Fibroblast of skin of scalp (primary cell): ENCODE data around the gene SLC38A11.

ENCODE experiments used
- DNase-seq: peaks from one replicate; pipeline ENCODE4 v3.0.0-alpha.2; 2013

Gene SLC38A11

GRCh38 chr2:164969909-164970690, 14.8 kb upstream of the SLC38A11 start:
- DNase-seq, result no peak

DNA sequence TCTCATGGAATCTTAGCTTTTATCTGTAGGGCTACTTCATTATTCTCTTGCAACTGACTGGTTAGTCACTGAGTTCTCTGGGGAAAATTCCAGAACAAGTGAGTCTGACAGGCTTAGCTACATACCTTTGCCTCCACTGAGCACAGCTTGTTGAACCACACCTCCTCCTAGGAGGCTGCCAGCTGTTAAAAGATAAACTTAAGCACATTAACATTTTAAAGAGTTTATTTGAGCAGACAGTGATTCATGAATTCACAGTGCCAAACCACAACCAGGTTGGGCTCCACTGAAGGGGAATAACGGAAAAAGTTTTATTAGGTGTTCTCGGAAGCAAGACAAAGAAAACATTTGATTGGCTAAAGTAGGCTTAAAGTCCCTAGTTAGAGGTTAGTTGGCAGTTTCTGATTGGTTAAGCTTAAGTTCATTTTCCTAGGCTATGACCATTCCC, 12.5 kb upstream of the SLC38A11 start:
- DNase-seq, result peak; percentile 75

GRCh38 chr2:164967361-164967760, 12.0 kb upstream of the SLC38A11 start:
- DNase-seq, result no peak

GRCh38 chr2:164964700-164965099, 9.4 kb upstream of the SLC38A11 start:
- no peak for DNase-seq

DNA sequence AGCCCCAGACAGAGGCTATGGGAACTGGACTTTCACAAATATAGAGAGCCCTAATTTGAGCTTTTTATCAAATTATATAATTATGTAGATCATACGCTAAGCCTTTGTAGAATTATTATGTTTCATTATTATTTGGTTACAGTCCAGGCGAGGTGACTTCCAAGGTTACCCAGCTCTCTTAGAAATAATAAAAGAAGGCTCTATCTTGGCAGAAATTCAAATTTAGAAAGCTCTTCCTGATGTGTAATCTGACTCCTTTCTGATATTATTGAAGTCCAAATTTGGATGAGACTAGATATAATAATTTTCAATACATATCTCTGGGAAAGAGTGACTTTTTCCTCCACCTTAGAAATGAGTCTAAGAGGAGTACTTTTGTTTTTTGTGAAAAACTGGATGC, 4.8 kb upstream of the SLC38A11 start:
- DNase-seq, result no peak

DNA sequence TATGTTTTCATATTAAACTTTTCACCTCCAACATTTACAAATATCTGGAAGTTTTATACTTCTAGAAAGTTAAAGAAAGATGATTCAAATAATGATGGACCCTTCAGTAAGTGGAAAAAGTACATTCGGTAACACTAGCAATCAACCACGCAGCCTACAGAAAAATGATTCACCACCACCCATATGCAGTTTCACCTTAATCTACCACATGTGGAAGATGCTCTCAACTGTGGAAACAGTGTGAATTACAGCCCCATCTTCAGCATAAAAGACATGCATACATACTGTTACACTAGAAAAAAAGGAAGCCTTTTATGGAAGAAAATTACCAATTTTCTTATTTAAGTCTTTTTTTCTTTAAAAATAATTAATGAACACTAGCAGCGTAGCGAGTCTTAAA, 1.1 kb downstream of the SLC38A11 start:
- DNase-seq, result no peak

- DNase-seq, result no peak
Measured at GRCh38 chr2:164953279-164953678, 2.0 kb downstream of the SLC38A11 start.

DNA sequence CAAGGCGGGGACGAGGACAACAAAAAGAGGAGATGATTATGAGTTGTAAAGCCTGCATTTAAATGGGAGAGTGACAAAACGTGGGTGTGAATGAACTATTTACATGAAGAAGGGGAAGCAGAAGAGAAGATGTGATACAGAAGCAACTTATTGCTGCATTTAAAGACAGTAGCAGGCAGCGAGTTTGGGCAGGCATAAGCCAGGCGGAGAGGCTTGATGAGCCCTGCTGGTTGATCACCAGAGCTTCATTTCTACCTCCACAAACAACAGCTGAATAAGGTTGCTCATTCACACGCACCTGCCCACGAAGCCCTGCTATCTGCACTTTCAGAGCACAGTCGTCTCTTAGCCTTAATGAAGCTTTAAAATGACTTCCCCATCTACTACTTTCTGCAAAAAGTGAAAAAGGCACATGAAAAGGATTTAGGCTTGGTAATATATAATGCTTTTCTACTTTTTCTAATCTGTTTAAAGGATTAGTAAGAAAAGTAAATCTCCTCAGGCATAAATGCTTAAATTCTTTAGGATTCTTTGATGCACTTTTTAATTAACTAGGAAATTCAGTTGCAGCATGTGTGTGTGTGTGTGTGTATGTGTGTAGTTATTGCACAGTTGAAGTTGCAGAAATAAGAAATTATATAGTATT, 3.1 kb downstream of the SLC38A11 start:
- DNase-seq, result no peak

DNA sequence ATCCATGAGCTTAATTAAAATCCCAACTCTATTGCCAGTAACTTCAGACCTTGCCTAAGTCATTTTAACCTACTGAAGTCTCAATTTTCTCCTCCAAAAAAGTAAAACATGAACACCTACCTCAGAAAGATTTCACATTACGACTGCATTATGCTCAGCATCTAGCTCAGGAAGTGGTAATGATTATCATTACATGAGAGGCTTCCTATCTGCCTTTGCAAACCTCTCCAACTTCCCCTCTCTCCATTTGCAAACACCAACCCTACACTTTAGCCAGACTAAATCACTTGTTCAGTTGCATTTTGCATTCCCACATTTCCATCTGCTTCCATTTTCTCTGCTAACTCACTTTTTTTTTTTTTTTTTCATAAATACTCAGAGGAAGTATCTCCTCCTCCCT, 6.8 kb downstream of the SLC38A11 start:
- no peak for DNase-seq

DNA sequence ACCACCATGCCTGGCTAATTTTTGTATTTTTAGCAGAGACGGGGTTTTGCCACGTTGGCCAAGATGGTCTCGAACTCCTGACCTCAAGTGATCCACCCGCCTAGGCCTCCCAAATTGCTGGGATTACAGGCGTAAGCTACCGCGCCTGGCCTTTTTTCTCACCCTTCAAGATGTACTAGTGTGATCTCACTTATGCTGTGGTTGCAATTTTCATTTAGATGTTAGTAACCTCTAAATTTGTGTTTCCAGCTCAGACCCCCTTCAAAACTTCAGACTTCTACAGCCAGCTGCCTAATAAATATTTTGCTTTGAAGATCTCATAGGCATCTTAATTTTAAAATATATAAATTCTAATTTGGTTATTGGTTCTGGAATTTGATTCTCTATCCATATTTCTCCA, 8.0 kb downstream of the SLC38A11 start:
- DNase-seq, result no peak

DNA sequence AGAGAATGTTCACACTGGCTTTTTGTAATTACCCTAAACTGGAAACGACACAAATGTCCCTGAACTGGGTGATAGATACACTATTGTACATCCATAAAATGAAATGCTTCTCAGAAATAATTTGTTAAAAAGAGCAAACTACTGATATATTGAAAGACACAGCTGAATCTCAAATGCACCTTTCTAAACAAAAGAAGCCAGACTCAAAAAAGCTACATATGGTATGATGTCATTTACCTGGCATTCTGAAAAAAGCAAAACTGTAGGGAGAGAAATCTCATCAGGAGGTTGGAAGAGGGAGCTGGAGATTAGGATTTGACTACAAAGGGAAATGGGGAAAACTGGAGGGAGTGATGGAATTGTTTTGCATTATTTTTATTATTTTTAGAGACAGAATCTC, 12.0 kb downstream of the SLC38A11 start:
- DNase-seq, result no peak

- DNase-seq, result no peak
Measured at GRCh38 chr2:164937864-164938401, 17.4 kb downstream of the SLC38A11 start.

- DNase-seq, result no peak
Measured at GRCh38 chr2:164935118-164936101, 19.9 kb downstream of the SLC38A11 start.

DNA sequence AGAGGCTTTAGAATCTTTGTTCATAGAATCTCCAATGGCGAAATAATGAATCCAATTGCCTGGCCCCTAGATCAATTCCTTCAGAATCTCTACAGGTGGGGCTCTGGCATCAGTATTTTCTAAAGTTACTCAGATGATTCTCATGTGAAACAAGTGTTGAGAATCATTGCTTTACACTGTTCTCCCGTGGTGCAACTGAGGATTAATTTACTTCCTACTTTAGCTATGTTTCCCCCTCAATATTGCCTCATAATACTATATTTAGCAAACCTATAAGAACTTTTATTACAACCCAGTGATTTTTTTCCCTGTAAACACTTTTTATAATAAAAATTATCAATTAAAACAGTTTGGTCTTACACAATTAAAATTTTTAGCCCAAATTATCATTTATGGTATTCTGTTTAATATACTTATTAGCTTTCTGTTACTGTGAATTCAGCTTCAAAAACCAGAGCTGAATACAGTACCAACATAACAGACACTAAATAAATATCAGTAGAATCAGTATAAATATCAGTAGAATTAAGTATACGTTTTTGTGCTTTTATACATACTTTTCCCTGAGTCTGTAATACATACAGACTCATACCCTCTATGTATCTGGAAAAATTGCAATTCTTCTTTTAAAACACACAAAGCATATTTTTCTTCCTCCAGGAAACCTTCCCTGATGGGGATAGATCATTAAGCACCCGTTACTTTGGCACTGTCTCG, 20.8 kb downstream of the SLC38A11 start:
- no peak for DNase-seq

- no peak for DNase-seq
Measured at GRCh38 chr2:164933671-164934189, 21.6 kb downstream of the SLC38A11 start.

DNA sequence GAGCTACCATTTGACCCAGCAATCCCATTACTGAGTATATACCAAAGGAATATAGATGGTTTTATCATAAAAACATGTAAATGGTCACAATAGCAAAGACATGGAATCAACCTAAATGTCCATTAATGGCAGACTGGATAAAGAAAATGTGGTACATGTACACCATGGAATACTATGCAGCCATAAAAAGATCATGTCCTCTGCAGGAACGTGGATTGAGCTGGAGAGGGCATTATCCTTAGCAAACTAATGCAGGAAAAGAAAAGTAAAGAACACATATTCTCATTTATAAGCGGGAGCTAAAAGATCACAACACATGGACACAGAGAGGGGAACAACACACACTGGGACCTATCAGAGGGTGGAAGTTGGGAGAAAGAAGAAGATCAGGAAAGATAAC, 22.9 kb downstream of the SLC38A11 start:
- DNase-seq, result no peak

- DNase-seq, result no peak
Measured at GRCh38 chr2:164928101-164928673, 27.1 kb downstream of the SLC38A11 start.

GRCh38 chr2:164922134-164922533, 33.2 kb downstream of the SLC38A11 start:
- peak; percentile 44 for DNase-seq

DNA sequence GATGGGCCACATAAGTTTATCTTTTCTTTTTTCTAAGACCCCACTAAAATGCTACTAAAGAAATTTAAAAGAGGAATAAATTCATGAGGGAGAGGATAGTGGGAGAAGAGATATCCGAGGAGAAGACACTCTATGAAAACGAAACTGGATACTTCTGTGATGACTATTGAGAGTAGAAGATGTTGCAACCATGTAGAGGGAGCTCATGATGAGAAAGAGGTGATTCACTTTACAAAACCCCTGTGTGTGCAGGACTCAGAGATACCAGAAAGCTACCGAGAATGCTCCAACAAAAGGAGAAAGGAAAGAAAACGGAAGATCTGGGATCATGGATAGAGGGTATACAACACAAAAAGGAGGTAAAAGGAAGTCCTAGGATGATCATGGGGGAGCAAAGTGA, 34.9 kb downstream of the SLC38A11 start:
- peak; percentile 93 for DNase-seq

DNA sequence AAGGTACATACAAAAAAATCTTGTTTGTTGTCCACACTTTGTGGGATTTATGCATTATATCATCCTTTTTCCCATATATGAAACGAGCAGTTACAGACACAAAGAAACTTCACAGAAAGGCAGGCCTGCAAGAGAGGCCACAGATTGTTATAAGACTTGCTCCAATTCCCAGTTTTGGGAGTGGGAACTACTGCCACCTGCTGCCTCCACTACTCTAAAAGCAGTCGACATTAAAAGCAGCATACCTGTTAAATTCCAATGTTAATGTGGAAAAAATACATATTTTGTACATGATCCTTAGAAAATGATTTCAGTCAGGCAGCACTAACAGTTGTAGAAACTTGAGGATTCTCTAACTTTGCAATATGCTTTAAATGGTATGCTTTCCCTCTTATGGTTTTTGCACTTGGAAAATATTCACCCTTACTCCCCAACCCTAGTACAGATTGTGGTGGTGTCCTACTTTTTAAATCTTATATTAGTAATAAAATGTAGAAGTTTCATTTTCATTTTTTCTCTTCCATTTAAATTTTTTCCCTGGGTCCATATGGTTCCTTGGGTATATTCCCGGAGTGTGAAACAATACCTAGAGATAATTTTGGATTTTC, 37.9 kb downstream of the SLC38A11 start:
- peak; percentile 48 for DNase-seq

- DNase-seq, result no peak
Measured at GRCh38 chr2:164915566-164915965, 39.8 kb downstream of the SLC38A11 start.
